ENCODE measurements around the gene ZNF45.
A peak's percentile ranks its signal among the peaks of the same experiment; 100 is the strongest.
"Not testable (repeated sequence)": the region's sequence is repeated elsewhere in the genome, so short reads cannot be mapped to it uniquely, and the experiment has no call there.

Gene ZNF45

DNA sequence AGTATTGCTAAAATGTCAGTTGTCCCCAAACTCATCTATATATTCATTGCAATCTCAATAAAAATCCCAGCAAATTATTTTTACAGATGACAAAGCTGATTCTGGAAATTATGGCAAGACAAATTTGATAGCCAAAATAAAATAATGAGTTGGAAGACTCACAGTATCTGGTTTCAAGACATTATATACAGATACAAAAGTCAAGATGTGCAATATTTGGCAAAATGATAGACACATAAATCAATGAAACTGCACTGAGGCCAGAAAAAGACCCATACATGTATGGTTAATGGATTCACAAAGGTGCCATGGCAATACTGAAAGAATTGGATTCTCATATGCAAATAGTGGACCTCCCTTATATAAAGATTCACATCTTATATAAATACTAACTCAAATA, 24.2 kb downstream of the ZNF45 start:
- ATAC-seq: no peak

DNA sequence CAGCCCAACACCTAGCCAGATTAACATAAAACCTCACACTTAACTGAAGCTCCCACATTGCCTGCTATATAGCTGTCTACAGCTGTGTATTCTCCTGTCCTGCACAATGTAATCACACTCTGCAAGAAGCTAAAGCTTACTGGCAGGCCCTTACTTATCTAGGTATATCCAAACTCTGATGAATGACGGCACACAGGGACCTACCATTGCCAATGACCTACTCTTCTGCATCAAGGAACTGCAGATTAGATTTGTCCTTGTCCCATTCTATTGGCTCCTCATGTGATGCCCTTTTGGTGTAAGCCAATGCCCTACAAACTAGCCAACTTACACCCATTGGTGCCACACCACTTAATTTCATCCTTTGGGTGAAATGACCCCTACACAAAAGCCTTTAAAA, 26.4 kb downstream of the ZNF45 start:
- ATAC-seq: no peak

DNA sequence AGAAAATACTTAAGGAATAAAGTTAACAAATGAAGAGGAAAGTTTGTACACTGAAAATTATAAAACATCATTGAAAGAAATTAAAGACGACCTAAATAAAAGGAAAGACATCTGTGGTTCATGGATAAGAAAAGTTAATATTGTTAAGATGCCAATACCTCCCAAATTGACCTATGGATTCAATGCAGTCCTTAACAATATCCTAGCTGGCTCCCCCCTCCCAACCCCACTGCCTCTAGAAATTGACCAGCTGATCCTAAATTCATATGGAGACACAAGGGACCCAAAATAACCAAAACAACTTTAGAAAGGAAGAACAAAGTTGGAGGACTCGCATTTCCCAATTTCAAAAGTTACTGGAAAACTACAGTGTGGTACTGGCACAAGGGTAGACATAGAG, 28.3 kb downstream of the ZNF45 start:
- ATAC-seq: no peak

DNA sequence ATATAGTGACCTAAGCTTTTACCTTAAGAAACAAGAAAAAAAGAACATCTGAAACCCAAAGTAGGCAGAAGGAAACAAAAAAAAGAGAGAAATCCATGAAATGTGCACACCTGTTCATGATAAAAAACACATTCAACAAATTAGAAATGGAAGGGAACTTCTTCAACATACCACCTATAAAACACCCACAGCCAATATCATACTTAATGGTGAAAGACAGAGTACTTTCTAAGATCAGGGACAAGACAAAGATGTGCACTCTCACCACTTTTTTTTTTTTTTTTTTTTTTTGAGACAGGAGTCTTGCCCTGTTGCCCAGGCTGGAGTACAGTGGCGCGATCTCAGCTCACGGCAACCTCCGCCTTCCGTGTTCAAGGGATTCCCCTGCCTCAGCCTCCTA, 29.2 kb downstream of the ZNF45 start:
- ATAC-seq: no peak

DNA sequence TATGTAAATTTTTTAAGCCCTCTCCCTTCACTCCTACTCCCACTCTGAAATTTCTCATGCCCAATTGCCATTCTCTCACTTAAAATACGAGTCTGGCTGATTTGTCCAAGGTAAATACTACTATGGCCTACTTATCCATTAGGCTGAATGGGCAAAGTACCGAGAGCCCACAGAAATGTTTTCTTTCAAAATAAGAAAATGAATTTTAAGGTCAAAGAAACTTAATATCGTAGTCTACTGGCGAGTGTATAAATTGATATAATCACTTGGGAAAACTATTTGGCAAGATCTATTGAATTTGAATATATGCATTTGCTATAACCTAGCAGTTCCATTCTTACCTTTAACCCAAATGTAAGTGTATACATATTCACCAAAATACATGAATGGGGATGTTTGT, 32.7 kb downstream of the ZNF45 start:
- no peak for ATAC-seq

DNA sequence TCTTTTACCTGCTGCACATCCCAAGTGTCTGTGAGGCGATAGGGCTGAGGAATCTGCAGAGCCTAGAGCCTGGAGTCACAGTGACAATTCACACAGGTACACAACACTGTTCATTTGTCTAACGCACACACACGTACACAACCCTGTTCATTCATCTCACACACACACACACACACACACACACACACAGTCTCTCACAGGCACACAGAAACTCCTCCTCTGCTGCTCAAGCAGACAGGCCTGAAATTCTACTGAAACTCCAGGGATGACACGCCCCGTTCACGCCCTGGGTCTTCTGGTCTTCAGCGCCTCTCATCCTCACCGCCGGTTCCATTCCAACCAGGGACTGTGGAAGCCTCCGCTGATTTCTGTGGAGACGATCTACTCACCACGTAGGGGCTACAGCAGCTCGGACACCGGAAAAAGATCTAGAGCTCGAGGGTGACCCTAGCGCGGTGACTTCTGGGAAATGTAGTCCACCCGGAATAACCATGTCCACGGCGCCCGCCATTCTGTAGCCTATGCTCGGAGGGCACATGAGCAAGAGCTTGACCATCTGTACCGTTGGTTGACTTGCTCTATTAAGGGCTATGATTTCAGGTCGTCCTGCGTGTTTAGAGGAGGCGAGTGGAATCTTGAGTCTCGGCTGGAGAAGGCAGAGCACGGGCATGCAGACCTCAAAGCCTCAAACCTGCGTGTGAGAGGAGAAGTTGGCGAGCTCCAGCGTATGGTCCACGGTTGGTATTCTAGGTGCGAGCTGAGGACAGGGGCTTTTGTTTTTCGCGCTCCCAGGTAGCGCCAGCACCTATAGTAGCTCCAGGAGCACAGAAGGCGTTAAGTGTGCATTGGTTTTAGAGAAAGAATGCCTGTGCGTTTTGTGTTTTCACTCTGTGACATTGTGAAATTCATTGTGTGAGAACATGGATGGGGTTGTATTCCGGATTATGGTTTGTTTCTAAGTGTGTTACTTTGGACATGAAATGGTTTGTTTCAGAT, 33.4 kb downstream of the ZNF45 start:
- peak; percentile 93 to 95 for ATAC-seq

DNA sequence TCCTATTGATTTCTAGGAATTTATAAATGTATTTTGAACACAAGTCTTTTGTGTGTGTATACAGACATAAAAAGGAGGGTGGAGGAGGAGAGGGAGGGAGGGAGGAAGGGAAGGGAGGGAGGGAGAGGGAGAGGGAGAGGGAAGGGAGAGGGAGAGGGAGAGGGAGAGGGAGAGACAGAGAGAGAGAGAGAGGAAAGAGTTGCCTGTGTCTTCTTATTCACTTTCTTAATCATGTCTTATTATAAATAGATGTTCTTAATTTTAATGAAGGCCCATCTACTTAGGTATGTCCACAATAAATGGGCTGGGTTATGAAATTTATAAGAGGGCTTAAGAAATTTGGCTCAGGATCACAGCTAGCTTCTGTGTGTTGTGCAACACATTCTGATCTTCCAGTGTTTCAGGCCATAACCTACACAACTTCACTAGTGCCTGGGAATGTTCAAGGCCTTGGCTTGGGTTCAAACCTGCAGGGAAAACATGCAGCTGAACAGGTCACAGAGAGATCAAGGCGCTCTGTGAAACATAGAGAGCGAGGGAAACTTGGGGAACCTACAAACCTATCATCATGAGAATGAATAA, 39.3 kb downstream of the ZNF45 start:
- ATAC-seq: no peak

DNA sequence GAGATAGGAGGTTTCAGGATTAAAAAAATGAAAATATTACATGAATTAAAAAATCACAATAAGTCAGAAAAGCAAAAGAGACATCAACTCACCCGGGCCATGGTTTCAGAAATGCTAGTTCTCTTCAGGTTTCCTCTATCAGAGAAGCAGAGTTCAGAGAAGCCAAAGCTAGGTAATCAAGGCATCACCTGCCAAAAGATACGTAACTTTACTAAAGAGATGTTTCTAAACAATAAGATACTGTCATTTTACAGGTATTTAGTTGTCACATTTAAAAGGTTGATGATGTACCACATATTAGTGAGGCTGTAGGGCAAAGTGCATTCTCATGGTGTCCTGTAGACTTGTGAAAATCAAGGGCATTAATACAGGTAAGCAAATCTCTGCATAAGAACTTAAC, 51.2 kb downstream of the ZNF45 start, which contains the start of gene ZNF404:
ZNF404 (minus strand) TSS at position 101 of the 400 bp plus-strand sequence.
- ATAC-seq: no peak

DNA sequence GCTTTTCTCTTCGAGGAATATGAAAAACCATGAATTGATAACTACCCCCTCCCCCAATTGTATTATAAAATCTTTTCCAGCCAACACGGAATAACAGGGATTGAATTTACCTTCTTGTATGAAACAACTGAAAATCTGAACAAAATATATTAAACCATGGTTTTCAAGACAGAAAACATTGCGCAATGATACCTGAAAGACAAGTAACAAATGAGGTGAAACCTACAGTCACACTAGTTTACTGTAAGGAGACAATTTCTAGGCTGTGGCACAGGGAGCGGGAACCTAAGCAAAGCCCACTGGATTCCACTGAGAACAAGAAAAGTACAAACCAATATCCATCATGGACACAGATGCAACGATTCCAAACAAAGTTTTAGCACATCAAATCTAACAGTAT, 54.6 kb downstream of the ZNF45 start:
- ATAC-seq: no peak

DNA sequence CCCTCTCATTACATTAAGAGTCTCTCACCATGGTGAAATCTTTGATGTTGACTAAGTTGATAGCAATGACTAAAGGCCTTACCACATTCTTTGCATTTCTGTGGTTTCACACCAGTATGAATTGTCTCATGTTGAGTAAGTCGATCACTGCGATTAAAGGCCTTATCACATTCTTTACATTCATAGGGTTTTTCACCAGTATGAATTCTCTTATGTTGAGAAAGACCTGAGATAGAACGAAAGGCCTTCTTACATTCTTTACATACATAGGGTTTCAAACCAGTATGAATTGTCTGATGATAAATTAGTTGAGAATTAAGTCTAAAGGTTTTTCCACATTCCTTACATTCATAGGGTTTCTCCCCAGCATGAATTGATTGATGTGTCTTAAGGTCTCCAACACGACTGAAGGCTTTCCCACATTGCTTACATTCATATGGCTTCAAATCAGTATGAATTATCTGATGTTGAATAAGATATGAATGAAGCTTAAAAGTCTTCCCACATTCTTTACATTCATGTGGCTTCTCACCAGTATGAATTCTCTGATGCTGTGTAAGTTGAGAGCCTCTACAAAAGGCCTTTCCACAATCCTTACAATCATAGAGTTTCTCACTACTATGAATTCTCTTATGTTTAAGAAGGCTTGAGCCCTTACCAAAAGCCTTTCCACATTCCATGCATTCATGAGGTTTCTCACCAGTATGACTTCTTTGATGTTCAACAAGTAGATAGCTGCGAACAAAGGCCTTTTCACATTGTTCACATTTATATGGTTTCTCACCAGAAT, 62.3 kb downstream of the ZNF45 start:
- no peak for ATAC-seq

DNA sequence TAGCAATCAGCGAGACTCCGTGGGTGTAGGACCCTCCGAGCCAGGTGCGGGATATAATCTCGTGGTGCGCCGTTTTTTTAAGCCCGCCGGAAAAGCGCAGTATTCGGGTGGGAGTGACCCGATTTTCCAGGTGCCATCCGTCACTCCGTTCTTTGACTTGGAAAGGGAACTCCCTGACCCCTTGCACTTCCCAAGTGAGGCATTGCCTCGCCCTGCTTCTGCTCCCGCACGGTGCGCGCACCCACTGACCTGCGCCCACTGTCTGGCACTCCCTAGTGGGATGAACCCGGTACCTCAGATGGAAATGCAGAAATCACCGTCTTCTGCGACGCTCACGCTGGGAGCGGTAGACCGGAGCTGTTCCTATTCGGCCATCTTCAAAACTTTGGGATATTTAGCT, 68.2 kb downstream of the ZNF45 start:
- ATAC-seq: not testable (repeated sequence)

Data from activated CD4-positive, CD25-positive, alpha-beta regulatory T cell treated with anti-CD3 and anti-CD28 coated beads, Interleukin-2, amount 50 U/mL, for 24 hours (primary cell).